ENCODE data around the gene CERS6. TPM values are rescaled to one million over a fixed set of nuclear protein-coding genes. Genes with fewer than 3 reads are reported as not detected.

Gene CERS6
- total RNA-seq, 2 donors from 2014 or later, result 13.7 to 15.8 TPM

GRCh38 chr2:168471163-168471475 is 15.0 kb downstream of the CERS6 start:
- Histone ChIP-seq H3K36me3 (no peaks in the 10 kb centered on the region), H3K9me3 (no peaks in the 10 kb centered on the region), H3K27ac (no peak overlapping the region), H3K4me3 (no peak overlapping the region), H3K27me3 (replicated peaks; ENCODE audit: insufficient read depth) (no peaks in the 10 kb centered on the region), H3K4me1 (ENCODE audit: control insufficient read depth in 1 of 2, low read depth in 2 of 2) (peaks cover 14% of the 10 kb centered on the region in 2 donors)
- DNase-seq (ENCODE audit: low spot score) (no peak), ATAC-seq (ENCODE audit: insufficient number of reproducible peaks, low FRiP score, low read depth) (no peak)
- no peak for TF ChIP-seq CTCF (IDR thresholded peaks at IDR 0.05)

- H3K9me3 ChIP-seq, result no peaks in the 10 kb centered on the region
- no peak for TF ChIP-seq CTCF (IDR thresholded peaks at IDR 0.05)
- H3K36me3 ChIP-seq, result no peaks in the 10 kb centered on the region
- no peak overlapping the region for H3K27ac ChIP-seq
- H3K4me1 ChIP-seq (ENCODE audit: control insufficient read depth in 1 of 2, low read depth in 2 of 2), result no peaks in the 10 kb centered on the region
- no peaks in the 10 kb centered on the region for H3K27me3 ChIP-seq (replicated peaks; ENCODE audit: insufficient read depth)
- DNase-seq (ENCODE audit: low spot score) (no peak), ATAC-seq (ENCODE audit: insufficient number of reproducible peaks, low FRiP score, low read depth) (no peak)
- H3K4me3 ChIP-seq, result no peak overlapping the region
Measured at GRCh38 chr2:168475636-168476035, 19.6 kb downstream of the CERS6 start.

- no peak overlapping the region for H3K4me3 ChIP-seq
- H3K27me3 ChIP-seq (replicated peaks; ENCODE audit: insufficient read depth), result no peaks in the 10 kb centered on the region
- TF ChIP-seq CTCF (IDR thresholded peaks at IDR 0.05), result no peak
- no peak for ATAC-seq (ENCODE audit: insufficient number of reproducible peaks, low FRiP score, low read depth)
- no peaks in the 10 kb centered on the region for H3K9me3 ChIP-seq
- H3K4me1 ChIP-seq (ENCODE audit: control insufficient read depth in 1 of 2, low read depth in 2 of 2), result no peaks in the 10 kb centered on the region
- no peak overlapping the region for H3K27ac ChIP-seq
- DNase-seq (ENCODE audit: low spot score), result no peak
- H3K36me3 ChIP-seq, result no peaks in the 10 kb centered on the region
Measured at GRCh38 chr2:168478206-168478605, 22.1 kb downstream of the CERS6 start.

GRCh38 chr2:168480356-168480755 is 24.3 kb downstream of the CERS6 start:
- H3K9me3 ChIP-seq, result no peaks in the 10 kb centered on the region
- no peaks in the 10 kb centered on the region for H3K36me3 ChIP-seq
- no peak for DNase-seq (ENCODE audit: low spot score)
- no peak for TF ChIP-seq CTCF (IDR thresholded peaks at IDR 0.05)
- H3K27me3 ChIP-seq (replicated peaks; ENCODE audit: insufficient read depth), result no peaks in the 10 kb centered on the region
- H3K27ac ChIP-seq, result no peak overlapping the region
- peaks cover 0 to 6% of the 10 kb centered on the region in 2 donors for H3K4me1 ChIP-seq (ENCODE audit: control insufficient read depth in 1 of 2, low read depth in 2 of 2)
- no peak for ATAC-seq (ENCODE audit: insufficient number of reproducible peaks, low FRiP score, low read depth)
- H3K4me3 ChIP-seq, result no peak overlapping the region

- Histone ChIP-seq H3K27ac (no peak overlapping the region), H3K4me1 (ENCODE audit: control insufficient read depth in 1 of 2, low read depth in 2 of 2) (peaks cover 0 to 6% of the 10 kb centered on the region in 2 donors), H3K9me3 (no peaks in the 10 kb centered on the region), H3K36me3 (no peaks in the 10 kb centered on the region), H3K27me3 (replicated peaks; ENCODE audit: insufficient read depth) (no peaks in the 10 kb centered on the region), H3K4me3 (no peak overlapping the region)
- no peak for TF ChIP-seq CTCF (IDR thresholded peaks at IDR 0.05)
- no peak for ATAC-seq (ENCODE audit: insufficient number of reproducible peaks, low FRiP score, low read depth)
- DNase-seq (ENCODE audit: low spot score), result no peak
Measured at GRCh38 chr2:168480825-168481585, 24.9 kb downstream of the CERS6 start.
